Measurements from ENCODE around the gene SLC10A7.

GRCh38 chr4:146428298-146428697 lies 93.4 kb downstream of the SLC10A7 start:
- TF ChIP-seq CTCF (IDR thresholded peaks at IDR 0.05; ENCODE audit: insufficient read depth, low read length, poor library complexity, severe bottlenecking): no peak
- TF ChIP-seq EZH2phosphoT487 (conservative IDR thresholded peaks at IDR 0.05; ENCODE audit: low read length): no peak

All from SU-DHL-6 (cell line).